Measurements from ENCODE around the gene FAM180B.

The FAM180B gene

GRCh38 chr11:47611348-47611794 lies 24.9 kb downstream of the FAM180B start:
- no peak for TF ChIP-seq CTCF (IDR thresholded peaks at IDR 0.05)

- no peak for TF ChIP-seq CTCF (IDR thresholded peaks at IDR 0.05)
Measured at GRCh38 chr11:47615249-47615648, 28.8 kb downstream of the FAM180B start.

- peak; percentile 30; the same call in 1 of the 2 replicates for TF ChIP-seq CTCF (IDR thresholded peaks at IDR 0.05)
Measured at GRCh38 chr11:47616726-47617416, 30.4 kb downstream of the FAM180B start.

GRCh38 chr11:47617417-47617809 lies 30.9 kb downstream of the FAM180B start:
- TF ChIP-seq CTCF (IDR thresholded peaks at IDR 0.05), result no peak

GRCh38 chr11:47620836-47621378 lies 34.4 kb downstream of the FAM180B start:
- no peak for TF ChIP-seq CTCF (IDR thresholded peaks at IDR 0.05)

- TF ChIP-seq CTCF (IDR thresholded peaks at IDR 0.05), result no peak
Measured at GRCh38 chr11:47626234-47626633, 39.8 kb downstream of the FAM180B start.

GRCh38 chr11:47628026-47628425 lies 41.5 kb downstream of the FAM180B start:
- no peak for TF ChIP-seq CTCF (IDR thresholded peaks at IDR 0.05)
